Glomerular visceral epithelial cell (primary cell): Measurements from ENCODE around the gene ROBO3.
A peak's percentile ranks its signal among the peaks of the same experiment; 100 is the strongest.

Experiments used
- DNase-seq: peaks from one replicate; pipeline ENCODE4 v3.0.0-alpha.2; 2016; ENCODE audit errors: extremely low spot score

The ROBO3 gene

GRCh38 chr11:124920870-124921609 is 55.8 kb downstream of the ROBO3 start:
- peak; percentile 25 for DNase-seq

- no peak for DNase-seq
These were observed 57.6 kb downstream of the ROBO3 start for GRCh38 chr11:124922831-124923230.

GRCh38 chr11:124923296-124923695 is 58.1 kb downstream of the ROBO3 start:
- DNase-seq = no peak

- DNase-seq = no peak
These were observed 63.9 kb downstream of the ROBO3 start for GRCh38 chr11:124928942-124929665.

GRCh38 chr11:124930799-124931198 is 65.6 kb downstream of the ROBO3 start:
- no peak for DNase-seq
